Activated CD4-positive, alpha-beta T cell treated with anti-CD3 and anti-CD28 coated beads, Interleukin-2, amount 50 U/mL, for 48 hours (primary cell): ENCODE results near the gene MOV10L1.

Experiments
- DNase-seq, 2 experiments: peaks; one replicate each; pipeline ENCODE4 v3.0.0-alpha.2; 2020

Gene MOV10L1

DNA sequence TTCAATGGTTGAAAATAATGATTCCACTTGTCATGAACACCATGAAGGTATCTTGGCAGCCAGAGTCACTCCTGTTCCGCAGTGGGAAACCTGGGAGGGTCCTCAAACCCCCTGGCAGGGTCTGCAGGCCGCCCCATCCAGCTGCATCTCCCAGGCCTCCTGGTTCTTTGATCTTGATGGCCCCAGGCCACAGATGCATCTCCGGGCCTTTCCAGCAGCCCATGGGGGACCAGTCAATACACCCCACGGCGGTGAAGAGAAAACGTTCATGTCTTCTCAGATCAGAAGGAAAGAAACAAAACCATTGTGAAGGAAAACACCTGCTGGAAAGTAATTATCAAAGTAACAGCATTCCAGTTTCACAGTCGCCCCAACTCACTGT lies 29.9 kb upstream of the MOV10L1 start:
- DNase-seq = no peak

DNA sequence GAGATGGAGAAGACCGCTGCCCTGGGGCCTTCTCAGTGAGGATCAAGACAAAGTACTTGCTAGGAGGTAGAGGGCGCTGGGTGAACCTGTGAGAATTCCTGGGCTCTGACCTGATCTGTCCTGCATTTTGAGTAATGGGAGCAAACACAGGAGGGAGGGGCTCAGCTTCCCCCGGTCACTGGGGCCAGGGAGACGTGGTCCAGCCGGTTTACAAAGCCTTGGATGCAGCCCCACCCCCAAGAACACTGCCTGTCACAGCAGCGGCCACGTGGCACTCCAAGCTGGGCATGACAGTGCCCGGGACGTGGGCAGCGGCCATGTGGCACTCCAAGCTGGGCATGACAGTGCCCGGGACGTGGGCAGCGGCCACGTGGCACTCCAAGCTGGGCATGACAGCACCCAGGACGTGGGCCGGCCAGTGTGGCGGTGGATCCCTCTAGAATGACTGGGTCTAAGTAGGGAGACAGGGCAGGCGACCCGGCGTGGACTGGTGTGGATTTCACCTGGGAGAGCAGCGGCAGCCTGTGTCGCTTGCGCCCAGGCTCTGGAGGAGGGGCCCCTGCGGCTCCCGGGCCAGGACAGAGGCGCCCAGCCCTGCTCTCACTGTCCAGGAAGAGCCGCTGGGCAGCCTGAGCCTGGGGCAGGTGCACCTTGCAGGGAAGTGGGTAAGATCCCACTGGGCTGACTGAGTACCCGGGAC lies 29.2 kb upstream of the MOV10L1 start:
- DNase-seq = no peak

DNA sequence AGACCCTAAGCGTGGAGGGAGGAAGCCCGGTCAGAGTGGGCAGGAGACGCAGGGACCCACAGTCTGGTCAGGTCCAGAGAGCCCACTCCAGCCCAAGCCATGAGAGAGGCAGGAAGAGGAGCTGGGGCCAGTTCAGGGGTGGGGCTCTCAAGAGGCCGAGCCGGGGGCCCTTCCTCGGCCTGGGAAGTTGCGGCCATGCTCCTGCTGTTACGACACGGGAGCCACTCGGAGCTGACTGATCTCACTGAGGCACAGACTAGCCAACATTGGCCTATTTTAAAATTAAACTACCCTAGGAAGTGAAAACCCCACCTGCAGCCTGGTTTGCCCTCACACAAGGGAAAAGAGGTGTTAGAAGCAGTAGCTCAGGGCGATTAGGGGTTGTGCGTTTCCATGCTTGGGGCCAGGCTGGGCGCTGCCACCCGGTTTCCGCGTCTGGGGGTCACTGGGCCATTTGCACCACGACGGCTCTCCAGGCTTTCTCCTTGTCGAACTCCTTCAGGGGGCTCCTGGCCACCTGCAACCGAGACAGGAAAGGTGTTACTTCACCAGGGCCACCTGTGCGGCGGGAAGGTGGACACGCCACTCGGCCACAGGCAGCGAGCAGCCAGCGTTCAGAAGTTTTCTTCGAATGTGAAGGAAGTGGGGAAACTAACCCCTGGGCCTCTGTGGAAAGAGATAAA lies 28.5 kb upstream of the MOV10L1 start:
- no peak for DNase-seq

DNA sequence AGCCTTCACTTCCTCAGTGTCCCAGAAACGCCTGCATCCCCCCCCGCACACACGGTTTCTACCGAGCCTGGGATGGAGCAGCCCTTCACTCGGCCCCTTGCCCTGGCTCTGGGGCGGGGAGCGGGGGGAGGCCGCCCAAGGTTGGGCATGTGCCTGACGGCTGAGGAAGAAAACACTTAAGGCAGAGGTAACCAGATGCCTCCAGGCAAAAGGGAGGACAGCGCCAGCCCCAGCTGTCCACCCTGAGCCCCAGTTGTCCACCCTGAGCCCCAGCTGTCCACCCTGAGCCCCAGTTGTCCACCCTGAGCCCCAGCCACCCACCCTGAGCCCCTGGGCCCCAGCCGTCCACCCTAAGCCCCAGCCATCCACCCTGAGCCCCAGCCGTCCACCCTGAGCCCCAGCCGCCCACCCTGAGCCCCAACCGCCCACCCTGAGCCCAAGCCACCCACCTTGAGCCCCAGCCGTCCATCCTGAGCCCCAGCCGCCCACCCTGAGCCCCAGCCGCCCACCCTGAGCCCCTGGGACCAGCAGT lies 27.9 kb upstream of the MOV10L1 start:
- DNase-seq = no peak

DNA sequence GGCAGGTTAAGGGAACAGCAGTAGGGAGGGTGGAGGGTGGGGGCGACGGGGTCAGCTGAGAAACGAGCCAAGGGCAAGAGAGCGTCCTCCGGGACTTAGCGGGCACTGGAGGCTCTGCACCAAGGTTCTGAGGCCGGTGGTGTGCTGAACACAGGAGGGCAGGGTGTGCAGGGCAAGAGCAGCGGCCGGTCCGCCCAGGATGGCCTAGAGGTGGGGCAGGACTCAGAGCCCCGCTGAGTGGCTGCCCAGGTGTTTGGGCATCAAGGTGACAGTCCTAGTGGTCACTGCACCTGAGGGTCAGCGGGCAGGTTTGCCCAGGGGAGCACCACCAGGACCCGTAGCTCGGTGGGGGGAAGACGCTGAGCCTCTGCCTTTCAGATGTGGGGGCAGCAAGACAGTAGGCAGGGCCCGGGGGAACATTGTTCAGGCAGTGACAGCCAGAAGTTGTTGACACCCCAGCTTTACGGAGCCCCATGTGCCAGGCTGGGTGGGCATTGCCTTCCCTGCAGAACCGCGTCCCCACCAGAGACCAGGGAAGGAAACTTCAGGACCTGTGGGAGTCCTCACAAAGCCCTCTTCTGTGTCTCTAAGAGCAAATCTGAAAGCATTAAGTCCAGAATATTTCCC lies 27.2 kb upstream of the MOV10L1 start:
- DNase-seq = no peak

DNA sequence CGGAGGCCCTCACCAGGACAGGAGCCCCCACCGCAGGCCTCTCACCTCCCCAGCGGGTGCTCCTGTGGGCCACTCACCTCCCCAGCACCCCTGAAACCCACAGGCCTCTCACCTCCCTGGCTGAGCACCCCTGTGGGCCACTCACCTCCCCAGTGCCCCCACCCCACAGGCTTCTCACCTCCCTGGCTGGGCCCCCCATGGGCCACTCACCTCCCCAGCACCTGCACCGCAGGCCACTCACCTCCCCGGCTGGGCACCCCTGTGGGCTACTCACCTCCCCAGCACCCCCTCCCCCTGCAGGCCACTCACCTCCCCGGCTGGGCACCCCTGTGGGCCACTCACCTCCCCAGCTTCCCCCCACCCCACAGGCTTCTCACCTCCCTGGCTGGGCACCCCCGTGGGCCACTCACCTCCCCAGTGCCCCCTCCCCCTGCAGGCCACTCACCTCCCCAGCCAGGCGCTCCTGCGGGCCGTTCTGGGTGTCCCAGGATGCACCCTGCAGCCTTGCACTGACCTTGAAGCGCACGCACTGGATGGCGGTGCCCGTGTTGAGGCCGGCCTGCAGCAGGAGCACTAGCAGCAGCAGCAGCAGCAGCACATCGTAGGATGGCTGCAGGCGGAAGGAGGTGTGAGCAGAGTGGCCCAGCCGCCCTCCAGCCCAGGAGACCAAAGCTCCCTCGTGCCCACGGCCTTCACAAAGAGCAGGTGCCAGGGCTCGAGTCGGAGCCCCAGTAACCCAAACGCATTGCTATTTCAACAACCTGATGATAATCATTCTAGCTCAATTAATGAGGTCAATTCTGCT lies 26.0 kb upstream of the MOV10L1 start:
- no peak for DNase-seq

DNA sequence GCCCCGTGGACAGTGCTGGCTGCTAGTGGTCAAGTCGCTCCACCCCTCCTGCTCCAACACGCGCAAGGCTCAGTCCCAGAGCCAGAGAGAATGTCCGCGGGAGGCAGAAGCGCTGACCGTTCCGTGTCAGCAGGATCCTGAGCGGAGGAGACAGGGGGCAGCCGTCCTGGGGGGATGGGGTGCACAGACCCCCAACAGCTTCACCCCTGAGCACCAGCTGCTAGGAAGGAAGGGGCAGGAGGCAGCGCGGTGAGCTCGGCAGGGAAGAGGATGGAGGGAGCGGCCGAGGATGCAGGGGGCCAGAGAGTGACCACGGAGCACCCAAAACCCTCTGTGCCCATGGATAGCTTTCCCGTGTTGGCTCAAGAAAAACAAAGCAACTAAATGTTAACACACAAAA lies 25.4 kb upstream of the MOV10L1 start:
- no peak for DNase-seq

DNA sequence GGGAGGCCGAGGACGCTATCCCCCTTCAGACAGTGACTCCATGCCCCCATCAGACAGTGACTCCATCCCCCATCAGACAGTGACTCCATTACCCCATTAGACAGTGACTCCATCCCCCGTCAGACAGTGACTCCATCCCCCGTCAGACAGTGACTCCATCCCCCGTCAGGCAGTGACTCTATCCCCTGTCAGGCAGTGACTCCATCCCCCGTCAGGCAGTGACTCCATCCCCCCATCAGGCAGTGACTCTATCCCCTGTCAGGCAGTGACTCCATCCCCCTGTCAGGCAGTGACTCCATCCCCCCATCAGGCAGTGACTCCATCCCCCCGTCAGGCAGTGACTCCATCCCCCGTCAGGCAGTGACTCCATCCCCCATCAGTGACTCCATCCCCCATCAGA lies 22.6 kb upstream of the MOV10L1 start:
- DNase-seq = no peak

DNA sequence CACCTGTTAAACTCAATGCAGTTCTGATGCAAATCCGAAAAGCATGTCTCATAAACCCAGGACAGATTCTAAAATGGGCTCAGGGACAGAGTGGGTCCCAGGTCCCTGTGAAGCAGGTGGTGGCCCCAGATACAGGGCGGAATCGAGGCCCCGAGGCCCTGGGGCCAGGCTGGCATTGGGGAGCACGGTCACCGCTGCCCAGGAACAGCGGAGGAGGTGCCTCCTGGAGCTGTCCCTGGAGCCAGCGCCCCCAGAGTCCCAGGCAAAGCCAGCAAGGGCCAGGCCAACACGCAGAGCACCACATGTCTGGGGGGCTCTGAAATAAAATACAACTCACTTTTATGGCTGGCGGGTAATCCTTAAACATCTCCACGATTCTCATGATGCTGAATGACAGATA lies 21.7 kb upstream of the MOV10L1 start:
- DNase-seq = no peak

DNA sequence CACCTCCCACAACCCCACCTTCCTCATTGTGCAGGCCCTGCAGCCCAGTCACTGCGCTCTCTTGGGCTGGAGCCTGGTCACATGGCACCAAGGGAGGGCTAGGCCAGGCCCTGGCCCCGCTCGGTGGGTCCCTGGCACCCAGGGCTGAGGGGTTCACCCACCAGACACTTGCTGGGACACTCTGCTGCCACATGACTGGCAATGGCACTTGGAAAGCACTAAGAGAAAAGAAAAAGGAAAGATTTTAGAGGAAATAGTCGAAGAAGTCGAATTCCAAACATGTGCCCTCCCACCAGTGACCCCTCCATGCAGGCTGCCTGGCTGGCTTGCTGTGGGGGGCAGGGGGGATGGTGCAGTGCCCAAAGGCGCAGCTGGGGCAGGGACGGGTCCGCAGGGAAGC lies 19.4 kb upstream of the MOV10L1 start:
- DNase-seq = no peak

DNA sequence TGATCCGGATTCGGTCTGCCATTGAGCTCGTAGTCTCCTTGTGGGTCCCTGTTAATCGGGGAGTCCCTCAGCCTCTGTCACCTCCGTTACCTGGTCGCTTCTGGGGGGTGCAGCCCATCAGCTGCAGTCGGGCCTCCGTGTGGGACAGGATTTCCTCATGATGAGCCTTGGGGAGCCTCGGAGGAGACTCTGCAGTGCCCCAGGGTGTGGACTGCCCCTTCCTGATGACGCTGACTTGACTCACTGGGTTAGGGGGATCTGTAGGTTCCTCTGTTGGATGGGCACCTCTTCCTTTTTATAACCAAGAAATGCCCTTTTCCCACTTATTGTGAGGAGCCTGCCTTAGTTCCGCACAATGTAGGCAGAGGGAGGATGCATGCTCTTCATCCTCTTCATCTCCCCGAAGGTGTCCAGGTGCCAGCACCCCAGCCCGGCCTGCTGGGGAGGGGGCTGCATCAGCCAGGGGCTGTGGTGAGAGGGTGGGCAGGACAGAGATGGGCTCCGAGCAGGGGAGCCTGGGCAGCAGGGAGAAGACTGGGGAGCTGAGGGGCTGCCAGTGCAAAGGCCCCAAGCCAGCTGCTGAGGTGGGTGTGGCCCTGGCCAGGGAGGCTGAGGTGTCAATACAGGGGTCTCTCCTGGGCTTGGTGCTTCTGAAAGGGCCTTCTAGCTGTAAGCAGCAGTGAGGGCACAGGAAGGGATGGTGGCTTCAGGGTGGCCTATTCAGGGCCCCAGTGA lies 18.2 kb upstream of the MOV10L1 start:
- DNase-seq = no peak

DNA sequence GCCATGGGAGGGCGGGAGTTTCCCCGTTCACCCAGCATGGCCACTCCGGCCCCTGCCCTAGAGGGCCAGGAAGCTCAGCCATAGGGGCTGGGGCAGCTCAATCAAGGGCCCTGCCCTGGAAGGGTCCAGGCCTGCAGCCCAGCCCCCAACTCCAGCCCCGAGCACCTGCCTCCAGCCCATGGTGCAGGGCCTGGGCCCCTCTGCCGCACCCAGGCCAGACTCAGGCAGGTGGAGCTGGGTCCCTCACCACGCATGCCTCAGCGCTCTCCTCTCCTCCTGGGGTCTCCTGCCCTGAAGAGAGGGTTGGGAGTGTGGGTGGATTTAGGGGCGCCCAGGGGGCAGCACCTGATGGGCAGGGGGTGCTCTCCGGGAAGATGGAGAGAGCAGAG lies 17.6 kb upstream of the MOV10L1 start:
- no peak for DNase-seq

DNA sequence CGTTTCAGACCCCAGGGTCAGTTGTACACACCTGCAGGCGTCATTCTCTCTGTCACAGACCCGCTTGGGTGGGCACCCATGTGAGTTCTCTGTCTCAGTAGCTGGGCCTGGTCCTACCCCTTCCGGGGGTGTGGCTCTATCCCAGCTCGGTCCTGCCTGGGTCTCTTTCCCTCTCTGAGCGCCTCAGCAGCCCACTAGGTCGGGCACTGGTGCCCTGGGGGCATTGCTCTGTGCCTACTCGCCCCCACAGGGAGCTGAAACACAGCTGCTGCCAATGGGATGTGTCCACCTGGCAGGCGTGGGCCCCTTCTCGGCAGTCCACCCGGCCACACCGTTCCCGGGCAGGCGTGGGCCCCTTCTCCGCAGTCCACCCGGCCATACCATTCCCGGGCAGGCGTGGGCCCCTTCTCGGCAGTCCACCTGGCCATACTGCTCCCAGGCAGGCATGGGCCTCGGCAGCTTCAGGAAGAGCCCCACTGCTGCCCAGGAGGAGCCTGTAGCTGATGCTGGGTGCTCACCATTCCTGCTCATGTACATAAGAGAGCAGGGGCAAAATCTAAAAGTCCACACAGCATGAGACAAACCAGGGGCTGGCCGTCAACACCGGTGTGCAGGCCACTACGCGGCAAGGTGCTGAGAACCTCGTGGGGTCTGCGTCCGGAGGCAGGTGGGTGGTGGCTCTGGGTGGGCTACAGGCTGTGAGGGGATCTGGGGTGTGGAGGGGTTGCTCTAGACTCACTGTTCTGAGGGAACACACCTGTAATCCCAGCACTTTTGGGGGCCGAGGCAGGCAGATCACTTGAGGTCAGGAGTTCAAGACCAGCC lies 16.9 kb upstream of the MOV10L1 start:
- DNase-seq = no peak

DNA sequence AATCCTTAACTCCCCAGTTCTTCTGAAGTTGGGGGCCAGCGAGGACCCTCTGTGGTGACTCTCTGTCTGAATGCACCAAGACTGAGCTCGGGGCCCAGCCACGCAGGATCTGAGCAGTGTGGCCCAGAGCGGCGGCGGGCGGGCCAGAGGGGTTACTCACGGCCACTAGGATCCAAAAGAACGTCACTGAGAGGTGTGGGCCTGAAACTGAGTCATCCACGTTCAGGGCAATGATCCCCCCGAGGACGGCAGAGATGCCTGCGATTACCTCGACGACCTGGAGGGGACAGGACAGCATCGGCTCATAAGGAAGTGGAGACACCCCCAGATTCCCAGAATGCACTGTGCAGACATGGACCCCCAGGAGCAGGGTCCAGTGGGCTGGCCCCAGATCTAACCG lies 15.8 kb upstream of the MOV10L1 start:
- DNase-seq = no peak

DNA sequence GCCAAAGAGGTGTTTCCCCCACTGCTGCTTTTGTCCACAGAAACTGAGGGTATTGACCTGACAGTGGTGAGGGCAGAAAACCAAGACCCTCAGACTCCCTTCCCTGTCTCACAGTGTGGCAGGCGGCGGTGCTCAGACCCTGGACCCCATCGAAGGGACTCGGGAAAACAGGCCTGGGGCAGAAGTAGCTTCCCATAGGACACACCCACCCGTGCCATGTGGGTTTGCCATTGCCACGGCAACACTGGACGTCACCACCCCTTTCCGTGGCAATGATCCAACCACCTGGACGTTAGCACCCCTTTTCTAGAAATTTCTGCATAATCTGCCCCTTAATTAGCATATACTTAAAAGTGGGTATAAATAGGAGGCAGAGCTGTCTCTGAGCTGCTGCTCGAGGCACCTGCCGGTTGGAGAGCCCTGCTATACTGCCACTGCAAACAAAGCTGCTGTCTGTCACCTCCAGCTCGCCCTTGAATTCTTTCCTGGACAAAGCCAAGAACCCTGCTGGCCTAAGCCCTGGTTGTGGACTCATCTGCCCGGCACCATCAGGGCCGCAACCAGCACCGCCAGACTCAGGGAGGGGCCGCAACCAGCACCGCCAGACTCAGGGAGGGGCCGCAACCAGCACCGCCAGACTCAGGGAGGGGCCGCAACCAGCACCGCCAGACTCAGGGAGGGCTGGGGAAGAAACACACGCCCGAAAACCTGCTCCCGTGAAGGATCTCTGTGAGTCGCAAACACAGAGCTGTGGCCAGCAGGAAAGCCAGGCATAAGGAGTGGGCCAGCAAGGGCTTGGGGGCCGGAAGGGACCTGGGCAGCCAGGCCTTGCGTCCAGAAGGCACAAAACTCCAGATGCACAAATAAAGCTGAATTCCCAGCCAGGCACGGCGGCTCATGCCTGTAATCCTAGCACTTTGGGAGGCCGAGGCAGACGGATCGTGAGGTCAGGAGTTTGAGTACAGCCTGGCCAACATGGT lies 15.0 kb upstream of the MOV10L1 start:
- DNase-seq = no peak

DNA sequence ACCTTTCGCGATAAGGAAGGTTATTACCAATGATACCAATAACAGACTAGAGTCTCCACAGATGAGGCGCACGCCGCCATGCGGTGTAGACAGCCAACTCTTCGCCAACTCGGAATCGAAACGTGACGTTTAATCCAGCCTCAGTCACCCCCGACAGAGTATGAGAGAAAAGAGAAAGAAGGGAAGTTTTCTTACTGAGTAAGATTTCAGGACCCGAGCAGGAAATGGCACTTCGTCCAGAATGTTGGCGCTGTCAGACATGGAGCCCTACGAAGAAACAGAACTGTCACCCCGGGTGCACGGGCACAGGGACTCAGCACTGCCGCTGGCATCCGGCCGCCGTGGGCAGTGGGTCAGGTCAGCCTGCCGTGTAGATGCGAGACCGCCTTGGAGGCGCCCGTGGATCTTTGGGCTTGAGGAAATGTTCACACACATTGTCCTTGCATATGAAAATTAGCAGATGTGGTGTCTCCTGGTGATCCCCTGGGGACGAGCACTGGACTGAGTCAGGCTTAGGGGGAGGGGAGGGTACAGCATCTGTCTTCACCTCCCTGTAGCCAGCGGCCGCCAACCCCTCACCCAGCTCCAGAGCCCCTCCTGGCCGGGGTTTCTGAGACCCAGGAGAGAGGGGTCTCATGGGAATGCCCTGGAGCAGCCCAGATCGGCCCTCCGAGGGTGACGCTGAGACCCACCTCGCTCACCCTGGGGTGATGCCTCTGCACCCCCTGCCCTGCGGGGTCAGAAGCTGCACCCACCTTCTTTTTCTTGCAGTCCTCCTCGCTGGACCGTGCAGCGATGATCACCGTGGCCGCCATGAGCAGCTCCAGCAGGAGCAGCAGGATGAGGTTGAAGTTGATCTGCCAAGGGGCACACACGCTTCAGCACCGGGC lies 12.9 kb upstream of the MOV10L1 start:
- no peak for DNase-seq

DNA sequence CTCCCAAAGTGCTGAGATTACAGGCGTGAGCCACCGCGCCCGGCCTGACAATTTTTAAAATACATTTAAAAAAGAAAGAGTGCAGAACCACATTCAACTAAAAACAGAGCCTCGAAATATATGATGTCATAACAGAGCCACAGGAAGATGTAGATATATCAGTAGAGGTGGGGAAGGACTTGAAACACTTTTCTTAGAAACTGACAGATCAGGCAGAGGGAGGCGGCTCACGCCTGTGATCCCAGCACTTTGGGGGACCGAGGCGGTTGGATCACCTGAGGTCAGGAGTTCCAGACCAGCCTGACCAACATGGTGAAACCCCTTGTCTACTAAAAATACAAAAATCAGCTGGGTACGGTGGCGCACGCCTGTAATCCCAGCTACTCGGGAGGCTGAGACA lies 11.6 kb upstream of the MOV10L1 start:
- DNase-seq = no peak

DNA sequence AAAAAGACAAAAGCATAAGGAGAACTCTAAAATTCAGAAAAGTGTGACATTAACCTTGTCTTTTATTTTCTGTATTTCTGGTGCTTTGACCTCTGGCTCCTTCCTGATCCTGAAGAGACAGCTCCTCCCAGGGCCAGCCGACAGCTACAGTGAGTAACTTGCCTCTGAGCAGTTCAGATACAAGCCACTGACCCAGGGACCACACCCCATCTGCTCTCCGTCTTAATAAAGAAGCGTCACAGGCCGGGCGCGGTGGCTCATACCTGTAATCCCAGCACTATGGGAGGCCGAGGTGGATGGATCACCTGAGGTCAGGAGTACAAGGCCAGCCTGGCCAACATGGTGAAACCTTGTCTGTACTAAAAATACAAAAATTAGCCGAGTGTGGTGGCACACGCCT lies 11.0 kb upstream of the MOV10L1 start:
- DNase-seq = no peak

DNA sequence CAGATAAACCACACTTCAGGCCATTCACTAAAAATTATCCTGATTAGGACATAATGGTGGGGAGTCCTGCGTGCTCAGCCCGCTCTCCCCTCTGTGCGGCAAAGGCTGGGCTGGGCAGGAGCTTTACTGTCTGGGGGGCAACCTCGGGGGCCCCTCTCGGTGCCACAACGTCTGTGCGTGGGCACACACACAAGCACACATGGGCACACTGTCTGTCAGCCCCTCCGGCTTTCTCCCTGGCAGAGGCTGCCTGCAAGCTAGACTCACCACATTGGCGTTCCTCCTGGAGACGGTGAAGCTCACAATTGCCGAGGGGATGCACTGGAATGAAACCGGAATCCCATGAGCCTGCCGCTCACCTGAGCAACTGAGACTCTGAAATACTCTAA lies 9.7 kb upstream of the MOV10L1 start:
- DNase-seq = no peak
